MM.1S (cell line): Measurements from ENCODE around the gene KATNBL1.

Experiments
- DNase-seq: peaks from one replicate; pipeline ENCODE4 v3.0.0-alpha.2; 2015
- H2AFZ ChIP-seq: fragments of 300-600 bp; sonication (generic); 2 replicates; pipeline ENCODE4 v1.6.0; 2016; ENCODE audit warnings: antibody characterized with exemption, low read length
- H3F3A ChIP-seq: fragments of 300-600 bp; sonication (generic); 2 replicates; pipeline ENCODE4 v1.6.1; 2016; ENCODE audit warnings: mild to moderate bottlenecking, antibody characterized with exemption, low read length, moderate library complexity, mixed read lengths; ENCODE audit not compliant: insufficient read depth
- H3K27ac ChIP-seq: fragments of 300-600 bp; sonication (generic); 2 replicates; pipeline ENCODE4 v1.5.1; 2016; ENCODE audit warnings: mild to moderate bottlenecking, low read length
- H3K27me3 ChIP-seq: fragments of 300-600 bp; sonication (generic); replicated peaks from 2 replicates; pipeline ENCODE4 v1.6.0; 2016; ENCODE audit warnings: low read length; ENCODE audit not compliant: insufficient read depth
- H3K36me3 ChIP-seq: fragments of 300-600 bp; sonication (generic); replicated peaks from 2 replicates; pipeline ENCODE4 v1.6.1; 2016; ENCODE audit warnings: mild to moderate bottlenecking, low read length, mixed read lengths; ENCODE audit not compliant: insufficient read depth
- H3K4me1 ChIP-seq: fragments of 300-600 bp; sonication (generic); 2 replicates; pipeline ENCODE4 v1.6.1; 2016; ENCODE audit warnings: low read length, mixed read lengths
- H3K4me2 ChIP-seq: fragments of 300-600 bp; sonication (generic); 2 replicates; pipeline ENCODE4 v1.6.0; 2016; ENCODE audit warnings: low read depth, low read length
- H3K4me3 ChIP-seq: fragments of 300-600 bp; sonication (generic); 2 replicates; pipeline ENCODE4 v1.5.1; 2016; ENCODE audit warnings: low read length, mixed read lengths
- H3K79me2 ChIP-seq: fragments of 300-600 bp; sonication (generic); 2 replicates; pipeline ENCODE4 v1.6.1; 2016; ENCODE audit warnings: mixed run types, low read length, mixed read lengths
- H3K9ac ChIP-seq: fragments of 300-600 bp; sonication (generic); 2 replicates; pipeline ENCODE4 v1.6.1; 2016; ENCODE audit warnings: low read length, mixed read lengths
- H3K9me2 ChIP-seq: fragments of 300-600 bp; sonication (generic); replicated peaks from 2 replicates; pipeline ENCODE4 v1.6.1; 2016; ENCODE audit warnings: mild to moderate bottlenecking, low read length, mixed read lengths; ENCODE audit not compliant: insufficient read depth
- H3K9me3 ChIP-seq: fragments of 300-600 bp; sonication (generic); replicated peaks from 2 replicates; pipeline ENCODE4 v1.6.1; 2016; ENCODE audit warnings: mild to moderate bottlenecking, low read length, mixed read lengths; ENCODE audit not compliant: insufficient read depth
- H4K20me1 ChIP-seq: fragments of 300-600 bp; sonication (generic); 2 replicates; pipeline ENCODE4 v1.6.1; 2016; ENCODE audit warnings: mild to moderate bottlenecking, low read length, moderate library complexity, mixed read lengths; ENCODE audit not compliant: insufficient read depth
- CTCF ChIP-seq: fragments of 300-600 bp; sonication (generic); IDR thresholded peaks from 2 replicates; pipeline ENCODE4 v1.5.1; 2016; ENCODE audit warnings: antibody characterized with exemption, low read length, mixed read lengths
- EZH2 ChIP-seq: fragments of 300-600 bp; sonication (generic); optimal IDR thresholded peaks from 2 replicates; pipeline ENCODE3; 2017; ENCODE audit warnings: low read depth, mild to moderate bottlenecking, antibody characterized with exemption, low read length, mixed read lengths
- EZH2phosphoT487 ChIP-seq: fragments of 300-600 bp; sonication (generic); IDR thresholded peaks from 2 replicates; pipeline ENCODE4 v1.6.1; 2018; ENCODE audit warnings: antibody characterized with exemption, low read length

KATNBL1 gene

GRCh38 chr15:34252545-34252944 lies 42.6 kb upstream of the KATNBL1 start:
- H3K27ac ChIP-seq, result no peak overlapping the region
- no peaks in the 10 kb centered on the region for H4K20me1 ChIP-seq
- no peaks in the 10 kb centered on the region for H3K9me2 ChIP-seq
- no peaks in the 10 kb centered on the region for H3K9me3 ChIP-seq
- H3K9ac ChIP-seq, result no peak overlapping the region
- H3F3A ChIP-seq, result no peaks in the 10 kb centered on the region
- no peak overlapping the region for H3K4me2 ChIP-seq
- no peaks in the 10 kb centered on the region; the same call in none of the 2 replicates for H3K36me3 ChIP-seq
- TF ChIP-seq CTCF (no peak), EZH2 (no peak), EZH2phosphoT487 (no peak)
- H3K4me3 ChIP-seq, result no peak overlapping the region
- no peak for DNase-seq
- no peaks in the 10 kb centered on the region for H3K4me1 ChIP-seq
- H3K27me3 ChIP-seq, result no peaks in the 10 kb centered on the region
- no peak overlapping the region for H2AFZ ChIP-seq
- no peaks in the 10 kb centered on the region for H3K79me2 ChIP-seq

GRCh38 chr15:34248190-34248589 lies 38.3 kb upstream of the KATNBL1 start:
- Histone ChIP-seq H4K20me1 (no peaks in the 10 kb centered on the region), H3K79me2 (no peaks in the 10 kb centered on the region), H3K9me2 (no peaks in the 10 kb centered on the region), H3K27me3 (no peaks in the 10 kb centered on the region), H3F3A (no peaks in the 10 kb centered on the region), H3K4me3 (no peak overlapping the region), H3K36me3 (no peaks in the 10 kb centered on the region; the same call in 1 of the 2 replicates), H3K4me2 (no peak overlapping the region), H3K9me3 (no peaks in the 10 kb centered on the region), H2AFZ (no peak overlapping the region), H3K27ac (no peak overlapping the region), H3K9ac (no peak overlapping the region), H3K4me1 (no peaks in the 10 kb centered on the region)
- DNase-seq, result no peak
- TF ChIP-seq CTCF (no peak), EZH2phosphoT487 (no peak), EZH2 (no peak)

GRCh38 chr15:34246276-34246976 lies 36.5 kb upstream of the KATNBL1 start:
- TF ChIP-seq EZH2phosphoT487, result no peak
- TF ChIP-seq EZH2, result no peak
- H3K36me3 ChIP-seq, result no peaks in the 10 kb centered on the region; the same call in 1 of the 2 replicates

GRCh38 chr15:34243226-34243625 lies 33.3 kb upstream of the KATNBL1 start:
- Histone ChIP-seq H3K9ac (no peak overlapping the region), H3K4me2 (no peak overlapping the region), H4K20me1 (no peaks in the 10 kb centered on the region), H3K9me3 (no peaks in the 10 kb centered on the region), H2AFZ (no peak overlapping the region), H3F3A (no peaks in the 10 kb centered on the region), H3K27ac (no peak overlapping the region), H3K9me2 (no peaks in the 10 kb centered on the region), H3K4me1 (0 out of 2 replicates have a peak, but pooled peaks cover 5% of the 10 kb centered on the region), H3K27me3 (no peaks in the 10 kb centered on the region), H3K79me2 (no peaks in the 10 kb centered on the region), H3K4me3 (no peak overlapping the region), H3K36me3 (no peaks in the 10 kb centered on the region; the same call in 1 of the 2 replicates)
- no peak for TF ChIP-seq CTCF
- no peak for TF ChIP-seq EZH2phosphoT487
- no peak for DNase-seq

More at GRCh38 chr15:34246276-34246976, 36.5 kb upstream of the KATNBL1 start:
- H3K27me3 ChIP-seq, result no peaks in the 10 kb centered on the region
- no peak overlapping the region for H3K9ac ChIP-seq
- no peaks in the 10 kb centered on the region for H4K20me1 ChIP-seq
- no peak overlapping the region for H3K27ac ChIP-seq
- H3F3A ChIP-seq, result no peaks in the 10 kb centered on the region
- no peaks in the 10 kb centered on the region for H3K79me2 ChIP-seq
- H3K9me3 ChIP-seq, result no peaks in the 10 kb centered on the region
- no peak for DNase-seq
- H2AFZ ChIP-seq, result no peak overlapping the region
- no peak overlapping the region for H3K4me2 ChIP-seq
- H3K4me3 ChIP-seq, result no peak overlapping the region
- H3K9me2 ChIP-seq, result no peaks in the 10 kb centered on the region
- no peaks in the 10 kb centered on the region for H3K4me1 ChIP-seq
